Measurements from ENCODE around the gene NUDC. TPM values are rescaled to one million over a fixed set of nuclear protein-coding genes. Genes with fewer than 3 reads are reported as not detected.

Gene NUDC
- total and polyA plus RNA-seq, 5 experiments from 2014 or later: 46.6 to 131 (median 104) TPM

DNA sequence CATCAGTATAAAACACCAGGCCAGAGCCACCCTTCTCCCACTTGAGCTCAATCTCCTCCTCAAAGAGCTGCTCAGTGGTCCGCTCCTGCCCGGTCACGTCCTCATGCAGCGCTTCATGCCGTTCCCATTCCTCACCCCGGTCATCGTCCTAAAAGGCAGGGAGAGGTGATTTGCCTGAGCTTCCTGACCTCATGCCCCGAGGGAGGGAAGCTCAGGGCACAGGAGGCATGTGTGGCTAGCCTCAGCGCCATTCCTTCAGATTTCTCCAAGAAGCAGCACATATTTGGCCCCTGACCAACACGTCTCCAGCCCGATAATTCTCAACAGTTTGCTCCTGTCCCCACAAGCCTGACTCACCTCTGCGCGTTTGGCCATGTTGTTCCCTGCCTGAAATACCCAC is 27.3 kb upstream of the NUDC start:
- no peaks in the 10 kb centered on the region for H3K9me3 Mint-ChIP-seq
- peak overlapping the region in 3 of 10 donors; percentile 17 to 53 (median 19) for H3K27ac Mint-ChIP-seq
- DNase-seq (no peak), ATAC-seq (no peak)
- no peaks in the 10 kb centered on the region for H3K27me3 Mint-ChIP-seq
- H3K36me3 Mint-ChIP-seq: peaks cover 0 to 72% (median 12%) of the 10 kb centered on the region in 3 donors
- POLR2A ChIA-PET: interaction anchor here (0.6 kb wide), 1 partner anchor 331 kb away, joined by 6 read pairs; no protein-coding TSS in a partner anchor
- H3K4me3 Mint-ChIP-seq: no peak overlapping the region
- H3K4me1 Mint-ChIP-seq: peaks cover 15 to 43% (median 31%) of the 10 kb centered on the region in 4 donors

GRCh38 chr1:26897351-26897750 is 24.2 kb upstream of the NUDC start:
- no peaks in the 10 kb centered on the region for H3K9me3 Mint-ChIP-seq
- no peak for ATAC-seq
- peaks cover 0 to 62% (median 9%) of the 10 kb centered on the region in 3 donors for H3K36me3 Mint-ChIP-seq
- H3K27me3 Mint-ChIP-seq: no peaks in the 10 kb centered on the region
- POLR2A ChIA-PET: interaction anchor here (0.7 to 1.0 kb wide), 2 partner anchors 10 to 1359 kb away, joined by 3 to 4 read pairs; no protein-coding TSS in a partner anchor
- peak overlapping the region in 1 of 10 donors; percentile 62 for H3K27ac Mint-ChIP-seq
- no peak for DNase-seq
- peaks cover 18 to 49% (median 33%) of the 10 kb centered on the region in 4 donors for H3K4me1 Mint-ChIP-seq
- no peak overlapping the region for H3K4me3 Mint-ChIP-seq

DNA sequence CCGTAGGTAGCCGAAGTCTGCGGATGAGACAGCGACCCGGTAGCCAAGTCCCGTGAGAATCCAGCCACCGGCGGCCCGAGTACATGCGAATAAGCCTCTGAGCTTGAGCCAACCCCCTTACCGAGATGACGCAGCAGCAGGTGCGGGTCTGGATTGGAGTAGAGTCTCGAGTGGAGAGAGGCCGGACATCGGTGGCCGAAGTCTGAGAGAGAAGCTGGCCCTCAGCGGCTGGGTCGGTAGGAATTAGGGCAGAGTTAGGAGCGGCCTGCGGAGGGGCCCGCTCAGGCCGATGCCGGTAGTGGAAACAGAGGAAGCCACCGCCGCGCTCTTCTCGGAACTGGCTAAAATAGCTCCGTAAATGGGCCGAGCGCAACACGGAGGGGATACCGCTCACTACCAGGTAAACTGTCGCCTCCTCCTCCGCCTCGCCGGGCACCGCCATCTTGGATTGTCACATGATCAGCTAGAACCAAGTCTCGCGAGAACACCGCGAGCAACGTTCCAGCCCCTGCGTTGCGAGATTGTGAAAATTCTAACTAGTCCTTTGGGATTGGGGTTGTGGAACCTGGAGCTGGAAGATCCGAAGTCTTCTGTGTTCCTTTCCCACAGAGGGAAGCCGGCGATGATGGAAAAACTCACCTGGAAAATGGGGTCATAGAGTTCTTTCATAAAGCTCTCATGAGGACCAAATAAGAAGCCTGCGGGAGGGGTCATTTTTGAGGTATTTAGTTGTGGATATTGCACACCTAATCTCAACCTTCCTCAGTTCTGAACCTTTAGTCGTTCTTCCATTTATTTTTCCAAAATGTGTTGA is 21.3 kb upstream of the NUDC start, which contains the start of gene GPATCH3:
GPATCH3 (minus strand) TSS at position 467 of the 814 bp plus-strand sequence; CDS start at position 442, 25 bp downstream.
- peak; percentile 81 to 96 (median 87) for DNase-seq
- Mint-ChIP-seq H3K9me3 (no peaks in the 10 kb centered on the region), H3K36me3 (peaks cover 0 to 33% (median 4%) of the 10 kb centered on the region in 3 donors), H3K4me1 (peaks cover 14 to 44% (median 30%) of the 10 kb centered on the region in 4 donors), H3K4me3 (peak within 1 kb of the TSS; percentile 89 to 99 (median 98)), H3K27ac (peak within 1 kb of the TSS; percentile 96 to 100 (median 99)), H3K27me3 (no peaks in the 10 kb centered on the region)
- POLR2A ChIA-PET: interaction anchor here (0.5 to 4.9 kb wide), 21 partner anchors 11 to 1632 kb away, joined by 3 to 78 read pairs (median 4); partner anchors contain the start of genes GPN2, HMGN2, NUDC and PIGV
- peak; percentile 95 to 97 for ATAC-seq

DNA sequence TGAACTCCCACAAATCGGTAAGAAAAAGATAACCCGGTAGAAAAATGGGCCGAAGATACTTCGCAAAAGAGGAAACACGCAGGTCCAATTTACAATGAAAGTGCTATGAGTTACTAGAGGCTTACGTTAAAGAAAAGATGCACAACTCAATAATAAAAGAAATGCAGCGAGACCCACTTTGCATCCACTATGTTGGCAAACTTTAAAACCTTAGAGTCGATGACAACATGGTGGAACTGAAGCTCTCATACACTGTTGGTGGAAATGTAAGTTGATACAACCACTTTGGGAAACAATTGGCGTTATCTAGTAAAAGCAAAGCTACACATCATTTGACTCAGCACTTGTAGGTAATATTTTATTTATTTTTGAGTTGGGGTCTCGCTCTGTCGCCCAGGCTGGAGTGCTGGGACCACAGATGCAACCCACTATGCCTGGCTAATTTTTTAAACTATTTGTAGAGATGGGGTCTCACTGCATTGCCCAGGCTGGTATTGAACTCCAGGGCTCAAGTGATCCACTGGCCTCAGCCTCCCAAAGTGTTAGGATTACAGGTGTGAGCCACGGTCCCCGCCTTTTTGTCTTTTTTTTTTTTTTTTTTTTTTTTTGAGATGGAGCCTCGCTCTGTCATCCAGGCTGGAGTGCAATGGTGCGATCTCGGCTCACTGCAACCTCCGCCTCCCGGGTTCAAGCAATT is 20.6 kb upstream of the NUDC start:
- peak overlapping the region; percentile 89 to 99 (median 98) for H3K4me3 Mint-ChIP-seq
- ATAC-seq: peak in 1 of 2 donors; percentile 5
- H3K9me3 Mint-ChIP-seq: no peaks in the 10 kb centered on the region

GRCh38 chr1:26907071-26907917 is 14.2 kb upstream of the NUDC start:
- no peak overlapping the region for H3K27ac Mint-ChIP-seq
- H3K27me3 Mint-ChIP-seq: peaks cover 0 to 2% (median 0%) of the 10 kb centered on the region in 5 donors
- no peak for ATAC-seq
- peaks cover 0 to 4% (median 2%) of the 10 kb centered on the region in 4 donors for H3K4me1 Mint-ChIP-seq
- no peaks in the 10 kb centered on the region for H3K36me3 Mint-ChIP-seq
- H3K4me3 Mint-ChIP-seq: no peak overlapping the region
- no peaks in the 10 kb centered on the region for H3K9me3 Mint-ChIP-seq
- POLR2A ChIA-PET: interaction anchor here (0.6 to 1.1 kb wide), 2 partner anchors 10 to 882 kb away, joined by 3 to 4 read pairs; no protein-coding TSS in a partner anchor
- DNase-seq: no peak

More for the DNA sequence above, 20.6 kb upstream of the NUDC start:
- POLR2A ChIA-PET: interaction anchor here (0.5 to 4.9 kb wide), 18 partner anchors 12 to 1632 kb away, joined by 3 to 78 read pairs (median 5); partner anchors contain the start of genes GPN2, HMGN2, NUDC and PIGV
- H3K27ac Mint-ChIP-seq: peak overlapping the region; percentile 96 to 100 (median 99)
- H3K36me3 Mint-ChIP-seq: peaks cover 0 to 25% (median 4%) of the 10 kb centered on the region in 3 donors
- H3K27me3 Mint-ChIP-seq: no peaks in the 10 kb centered on the region
- no peak for DNase-seq
- peaks cover 14 to 42% (median 29%) of the 10 kb centered on the region in 4 donors for H3K4me1 Mint-ChIP-seq

GRCh38 chr1:26909951-26910342 is 11.6 kb upstream of the NUDC start:
- Mint-ChIP-seq H3K27ac (peak overlapping the region in 2 of 10 donors; percentile 8 to 66), H3K4me3 (no peak overlapping the region), H3K4me1 (peaks cover 0 to 4% (median 0%) of the 10 kb centered on the region in 4 donors), H3K36me3 (no peaks in the 10 kb centered on the region), H3K27me3 (peaks cover 0 to 2% (median 0%) of the 10 kb centered on the region in 5 donors), H3K9me3 (no peaks in the 10 kb centered on the region)
- DNase-seq: no peak
- ATAC-seq: no peak
- POLR2A ChIA-PET: no interaction called here

DNA sequence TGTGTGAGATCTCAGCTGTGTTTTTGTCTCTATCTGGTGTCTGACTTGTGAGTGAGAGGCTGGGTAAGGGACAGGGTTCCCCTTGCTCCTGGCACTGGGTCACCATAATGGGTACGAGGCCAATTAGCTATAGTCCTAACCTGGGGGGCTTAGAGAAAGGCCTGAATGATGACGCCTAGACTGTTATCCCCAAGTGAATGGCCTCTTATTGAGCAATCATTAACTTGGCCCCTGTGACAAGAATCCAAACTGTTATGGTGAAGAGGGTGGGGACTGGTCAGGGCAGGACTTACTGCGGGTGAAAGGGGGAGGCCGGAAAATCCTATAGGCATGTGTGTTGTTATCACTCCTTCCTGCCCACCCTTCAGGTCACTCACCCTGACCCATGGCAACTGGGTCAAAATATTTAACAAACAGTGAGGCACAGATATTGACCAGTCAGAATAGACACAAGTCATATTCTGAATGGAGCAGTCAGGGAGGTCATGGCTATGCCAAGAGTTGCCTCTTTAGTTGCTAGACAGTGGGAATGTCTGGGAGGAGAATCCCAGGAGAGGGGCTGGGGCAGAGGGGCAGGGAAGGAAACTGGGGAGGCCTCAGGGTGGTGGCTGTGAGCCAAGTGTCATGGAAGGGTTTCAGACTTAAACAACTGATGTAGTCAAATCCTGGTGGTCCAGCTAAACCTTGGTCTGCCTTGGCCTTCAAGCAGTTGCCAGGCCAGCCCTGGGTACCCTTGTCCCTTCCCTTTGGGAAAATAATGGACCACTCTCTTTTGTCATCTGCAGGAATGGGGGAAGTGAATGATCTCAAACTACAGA is 11.0 kb upstream of the NUDC start:
- DNase-seq (no peak), ATAC-seq (no peak)
- Mint-ChIP-seq H3K4me3 (no peak overlapping the region), H3K36me3 (no peaks in the 10 kb centered on the region), H3K4me1 (peaks cover 0 to 4% (median 0%) of the 10 kb centered on the region in 4 donors), H3K27ac (peak overlapping the region in 2 of 10 donors; percentile 66), H3K9me3 (no peaks in the 10 kb centered on the region), H3K27me3 (peaks cover 0 to 2% (median 0%) of the 10 kb centered on the region in 5 donors)
- POLR2A ChIA-PET: no interaction called here

DNA sequence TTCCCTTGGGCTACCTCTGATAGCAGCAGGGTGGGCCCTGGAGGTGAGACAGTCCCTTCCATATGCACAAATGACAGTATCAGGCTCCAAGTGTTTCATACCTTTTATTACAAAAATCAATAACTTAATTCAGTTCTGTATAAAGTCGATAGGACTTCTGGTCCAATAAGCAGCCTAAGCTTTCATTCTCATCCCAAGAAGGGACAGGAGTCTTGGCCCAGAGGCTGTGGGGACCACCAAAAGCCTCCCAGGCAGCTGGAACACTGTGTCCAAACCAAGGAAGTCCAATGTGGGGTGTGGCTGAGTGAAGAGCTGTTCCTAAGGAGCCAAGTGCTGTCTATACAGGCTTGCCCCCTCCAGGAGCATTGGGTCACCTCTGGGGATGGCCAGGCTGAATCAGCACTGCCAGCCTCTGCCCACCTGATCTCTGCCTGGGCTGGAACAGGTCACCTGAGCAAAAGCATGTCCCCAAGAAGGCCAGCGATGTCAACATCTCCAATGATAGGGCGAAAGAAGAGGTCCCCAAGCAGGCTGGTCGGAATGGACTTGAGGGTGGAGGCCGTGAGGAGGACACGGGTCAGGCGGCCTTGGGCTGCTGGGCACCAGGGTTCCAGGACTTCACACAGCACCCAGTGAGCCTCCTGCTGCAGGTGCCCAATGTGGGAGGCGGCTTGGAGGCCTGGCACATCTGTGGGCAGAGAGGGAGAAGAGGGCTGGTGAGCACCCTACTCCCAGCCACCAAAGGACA is 10.0 kb upstream of the NUDC start:
- H3K27ac Mint-ChIP-seq: no peak overlapping the region
- H3K27me3 Mint-ChIP-seq: peaks cover 0 to 2% (median 0%) of the 10 kb centered on the region in 5 donors
- DNase-seq (no peak), ATAC-seq (no peak)
- peaks cover 0 to 4% (median 0%) of the 10 kb centered on the region in 4 donors for H3K4me1 Mint-ChIP-seq
- no peak overlapping the region for H3K4me3 Mint-ChIP-seq
- H3K9me3 Mint-ChIP-seq: no peaks in the 10 kb centered on the region
- POLR2A ChIA-PET: no interaction called here
- H3K36me3 Mint-ChIP-seq: no peaks in the 10 kb centered on the region

DNA sequence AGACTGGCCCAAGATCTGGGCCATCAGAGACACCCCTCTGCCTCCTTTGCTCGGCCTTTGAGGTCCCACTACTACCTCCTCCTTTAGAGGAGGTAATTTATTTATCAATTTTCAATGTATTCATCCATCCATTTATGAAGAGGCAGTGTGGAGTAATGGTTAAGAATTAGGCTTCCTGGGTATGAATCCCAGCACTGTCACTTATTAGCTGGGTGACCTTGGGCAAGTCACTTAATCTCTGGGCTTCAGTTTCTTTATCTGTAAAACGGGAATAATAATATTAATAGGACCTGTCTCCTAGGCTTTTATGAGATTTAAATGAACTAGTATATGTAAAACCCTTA is 9.4 kb upstream of the NUDC start:
- POLR2A ChIA-PET: interaction anchor here (0.6 kb wide), 1 partner anchor 196 kb away, joined by 3 read pairs; no protein-coding TSS in a partner anchor
- peak overlapping the region in 1 of 10 donors; percentile 17 for H3K27ac Mint-ChIP-seq
- no peaks in the 10 kb centered on the region for H3K36me3 Mint-ChIP-seq
- H3K4me3 Mint-ChIP-seq: no peak overlapping the region
- H3K27me3 Mint-ChIP-seq: peaks cover 0 to 2% (median 0%) of the 10 kb centered on the region in 5 donors
- H3K4me1 Mint-ChIP-seq: peaks cover 0 to 4% (median 0%) of the 10 kb centered on the region in 4 donors
- no peak for ATAC-seq
- H3K9me3 Mint-ChIP-seq: no peaks in the 10 kb centered on the region
- DNase-seq: no peak

DNA sequence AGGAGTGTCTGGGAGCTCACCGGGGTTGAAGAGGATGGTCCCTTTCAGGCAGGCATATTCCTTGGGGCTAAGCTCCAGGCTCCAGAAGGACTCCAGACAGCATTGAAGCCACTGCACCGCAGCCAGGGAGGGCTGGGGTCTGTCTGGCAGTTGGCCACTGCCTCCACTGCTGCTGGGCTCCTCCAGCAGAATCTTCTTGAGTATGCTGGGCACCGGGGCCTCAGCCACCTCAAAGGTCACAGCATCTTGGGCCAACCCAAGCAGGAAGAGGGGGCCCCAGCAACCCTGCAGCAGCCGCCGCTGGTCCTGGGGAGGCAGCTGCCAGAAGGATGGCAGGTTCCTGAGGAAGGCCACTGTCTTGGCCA is 8.2 kb upstream of the NUDC start:
- Mint-ChIP-seq H3K4me1 (peaks cover 0 to 4% (median 0%) of the 10 kb centered on the region in 4 donors), H3K9me3 (no peaks in the 10 kb centered on the region), H3K27me3 (peaks cover 0 to 2% (median 0%) of the 10 kb centered on the region in 5 donors), H3K36me3 (no peaks in the 10 kb centered on the region), H3K4me3 (no peak overlapping the region), H3K27ac (peak overlapping the region in 1 of 10 donors; percentile 62)
- ATAC-seq (no peak), DNase-seq (no peak)
- POLR2A ChIA-PET: interaction anchor here (0.7 to 1.5 kb wide), 2 partner anchors 27 to 413 kb away, joined by 3 read pairs; no protein-coding TSS in a partner anchor

Data from naive thymus-derived CD8-positive, alpha-beta T cell (primary cell).